ENCODE data around the gene RMC1.
A peak's percentile ranks its signal among the peaks of the same experiment; 100 is the strongest.
"Not testable (repeated sequence)": the region's sequence is repeated elsewhere in the genome, so short reads cannot be mapped to it uniquely, and the experiment has no call there.

Gene RMC1

DNA sequence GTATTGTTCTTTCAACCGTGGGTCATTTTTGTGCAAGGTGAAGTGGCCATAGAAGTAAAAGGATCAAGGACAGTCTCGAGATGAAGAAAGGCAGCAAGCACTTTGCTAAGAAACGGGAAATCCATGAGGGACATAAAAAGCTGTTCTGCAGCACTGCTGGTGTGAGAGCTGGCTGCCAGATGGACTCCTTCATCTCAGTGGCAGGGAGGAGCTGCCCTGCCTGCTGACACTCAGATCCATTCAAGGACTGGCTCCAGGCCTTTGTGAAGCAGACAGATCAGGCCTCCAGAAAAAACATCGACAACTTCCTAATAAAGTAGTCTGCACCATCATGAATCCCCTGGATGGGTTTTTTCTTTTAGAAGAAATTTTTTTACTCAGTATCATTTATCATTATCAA, 29.5 kb downstream of the RMC1 start:
- no peak for DNase-seq (ENCODE audit: low read depth)

DNA sequence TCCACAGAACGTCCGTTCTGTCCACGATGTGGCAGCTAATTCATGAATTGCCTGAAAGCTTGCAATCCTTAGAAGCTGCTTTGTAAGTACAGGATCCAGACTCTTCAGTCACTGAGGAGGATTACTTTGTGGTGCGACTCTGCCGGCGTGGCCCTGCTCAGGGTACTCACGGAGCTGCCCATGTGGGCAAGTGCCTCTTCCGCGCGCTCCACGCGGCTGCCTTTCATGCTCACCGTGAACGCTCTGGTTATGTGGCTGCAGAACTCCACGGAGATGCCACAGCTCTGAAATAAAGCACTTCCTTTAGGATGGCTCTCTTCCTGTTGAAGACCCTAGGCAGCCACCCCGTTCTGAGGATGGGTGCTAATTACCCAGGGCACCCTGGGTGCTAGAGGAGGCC, 31.0 kb downstream of the RMC1 start:
- DNase-seq (ENCODE audit: low read depth), result no peak

DNA sequence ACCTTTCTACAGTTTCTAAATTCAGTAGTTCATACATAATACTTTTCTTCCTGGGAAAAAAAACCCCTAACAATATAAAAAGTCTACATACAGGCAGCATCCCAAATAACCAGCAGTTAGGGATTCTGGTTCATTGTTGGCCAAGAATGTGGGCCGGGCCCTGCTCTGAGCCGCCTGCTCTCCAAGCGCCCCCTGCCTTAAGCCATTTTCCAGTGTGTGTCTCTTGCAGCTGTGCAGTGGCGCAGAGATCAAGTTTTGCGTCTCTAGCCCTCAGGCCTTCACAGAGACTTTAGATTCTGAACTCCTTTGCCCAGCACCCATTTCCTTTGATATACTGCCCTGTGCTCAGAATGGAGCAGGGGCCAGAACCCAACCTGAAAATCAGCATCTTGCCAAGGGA, 32.9 kb downstream of the RMC1 start:
- no peak for DNase-seq (ENCODE audit: low read depth)

DNA sequence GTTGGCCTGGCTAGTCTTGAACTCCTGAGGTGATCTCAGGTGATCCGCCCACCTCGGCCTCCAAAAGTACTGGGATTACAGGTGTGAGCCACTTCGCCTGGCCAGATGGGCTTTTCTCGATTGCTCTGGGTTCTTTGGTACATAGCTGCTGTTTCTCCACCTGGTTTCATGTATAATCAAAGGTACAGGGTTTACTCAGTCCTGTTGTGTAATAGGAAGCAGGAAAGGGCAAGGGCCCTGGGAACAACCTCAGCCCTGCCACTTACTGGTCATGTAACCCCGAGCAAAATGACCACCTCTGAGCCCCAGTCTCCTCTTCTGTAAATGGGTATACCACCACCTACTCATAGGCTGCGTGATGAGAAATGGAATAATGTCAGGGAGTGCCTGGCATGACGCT, 34.0 kb downstream of the RMC1 start:
- peak; percentile 41 for DNase-seq (ENCODE audit: low read depth)

DNA sequence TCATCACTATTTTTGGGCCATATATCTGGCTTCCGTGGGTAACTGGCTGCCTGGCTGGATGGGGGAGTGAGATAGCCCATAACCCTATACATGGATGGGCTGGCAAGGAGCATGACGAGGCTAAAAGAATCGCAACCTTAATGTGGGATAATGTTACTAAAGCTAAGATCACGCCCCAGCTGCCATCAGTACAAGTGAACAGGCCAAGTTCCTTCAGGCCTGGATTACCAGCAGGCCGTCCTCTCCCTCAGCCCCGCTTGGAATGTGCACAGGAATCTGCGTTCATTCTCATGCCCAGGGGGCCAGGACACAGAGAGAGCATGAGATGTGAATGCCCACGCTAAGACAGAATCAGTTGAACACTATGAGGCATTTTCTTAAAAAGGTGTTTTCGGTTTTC, 34.7 kb downstream of the RMC1 start:
- peak; percentile 88 for DNase-seq (ENCODE audit: low read depth)

DNA sequence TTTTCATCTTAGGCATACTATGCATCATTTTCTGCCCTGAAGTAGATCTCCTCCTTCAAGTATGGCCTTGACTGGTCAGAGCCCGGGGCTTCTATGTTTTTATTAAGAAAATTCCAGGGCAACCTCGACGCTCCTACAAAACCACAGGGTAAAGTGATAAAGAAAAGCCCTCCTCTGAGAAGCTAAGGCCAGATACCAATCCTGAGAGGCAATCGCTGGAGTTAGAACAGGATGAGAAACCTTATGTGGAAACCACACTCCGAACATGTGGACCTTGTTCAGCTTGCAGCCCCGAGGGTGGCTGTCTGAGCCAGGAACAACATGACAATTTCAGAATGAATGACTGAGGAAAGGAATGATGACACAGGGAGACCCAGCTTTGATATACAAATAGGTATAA, 35.6 kb downstream of the RMC1 start:
- DNase-seq (ENCODE audit: low read depth), result peak; percentile 98

DNA sequence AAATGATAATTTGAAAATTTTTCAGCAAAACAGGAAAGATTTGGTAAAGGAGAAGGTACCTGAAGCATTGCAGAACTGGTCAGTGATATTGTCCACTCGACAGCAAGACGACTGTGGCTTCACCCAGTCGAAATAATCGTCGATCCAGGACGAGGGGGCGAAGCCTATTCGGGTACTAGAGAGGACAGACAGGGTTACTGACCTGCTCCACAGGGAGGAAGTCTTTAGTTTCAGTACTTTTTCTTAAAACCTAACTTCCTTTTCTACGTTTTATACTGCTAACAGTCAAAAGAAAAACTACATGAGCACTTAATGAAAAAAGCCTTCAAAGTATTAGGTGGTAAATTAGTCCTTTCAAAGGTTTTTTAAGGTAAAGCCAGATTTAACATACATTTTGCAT, 36.0 kb downstream of the RMC1 start:
- no peak for DNase-seq (ENCODE audit: low read depth)

DNA sequence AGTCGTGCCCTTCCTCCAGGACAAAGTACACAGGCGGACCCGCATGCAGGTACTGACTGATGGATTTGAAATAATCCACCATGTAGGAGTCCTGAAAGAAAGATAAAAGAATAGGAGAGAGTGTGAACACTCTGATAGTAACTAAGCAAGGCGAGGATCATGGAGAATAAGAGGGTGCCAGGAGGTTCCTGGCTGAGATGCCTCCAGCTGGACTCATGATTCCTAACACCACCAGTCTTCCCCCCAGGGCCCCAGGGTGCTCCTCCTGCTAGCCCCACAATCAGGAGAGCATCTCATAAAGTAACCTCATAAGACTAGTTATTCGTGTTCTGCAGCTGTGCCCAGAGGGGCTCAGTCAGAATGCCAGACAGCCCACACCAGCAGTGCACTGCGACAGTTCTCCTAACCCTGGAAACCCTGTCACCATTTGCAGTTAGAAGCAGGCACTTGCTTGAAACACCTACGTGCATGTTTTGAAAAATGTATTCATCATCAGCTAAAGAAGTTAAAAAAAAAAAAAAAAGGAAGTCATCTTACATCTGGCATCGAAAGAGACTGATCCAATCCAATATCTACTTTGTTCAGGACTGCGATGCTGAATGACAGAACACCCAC, 36.7 kb downstream of the RMC1 start:
- DNase-seq (ENCODE audit: low read depth), result peak; percentile 40

DNA sequence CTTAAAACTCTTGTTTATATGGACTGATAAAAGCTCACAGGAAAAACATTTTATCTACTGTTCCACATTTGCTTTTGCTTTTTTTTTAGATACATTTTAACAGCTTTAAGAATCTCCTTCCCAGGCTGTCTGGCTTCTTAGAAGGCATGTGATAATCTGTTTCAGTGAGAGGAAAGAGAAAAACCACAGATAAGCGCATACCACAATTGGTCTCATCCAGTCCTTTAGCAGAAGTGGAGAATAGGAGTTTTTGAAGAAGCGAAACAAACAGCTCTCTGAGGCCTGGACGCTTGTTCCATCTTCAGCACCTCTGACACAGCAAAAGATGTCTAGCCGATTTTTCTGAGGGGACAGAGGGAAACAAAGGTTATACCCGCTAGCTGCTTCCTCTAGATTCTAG, 37.6 kb downstream of the RMC1 start:
- DNase-seq (ENCODE audit: low read depth), result peak; percentile 98

DNA sequence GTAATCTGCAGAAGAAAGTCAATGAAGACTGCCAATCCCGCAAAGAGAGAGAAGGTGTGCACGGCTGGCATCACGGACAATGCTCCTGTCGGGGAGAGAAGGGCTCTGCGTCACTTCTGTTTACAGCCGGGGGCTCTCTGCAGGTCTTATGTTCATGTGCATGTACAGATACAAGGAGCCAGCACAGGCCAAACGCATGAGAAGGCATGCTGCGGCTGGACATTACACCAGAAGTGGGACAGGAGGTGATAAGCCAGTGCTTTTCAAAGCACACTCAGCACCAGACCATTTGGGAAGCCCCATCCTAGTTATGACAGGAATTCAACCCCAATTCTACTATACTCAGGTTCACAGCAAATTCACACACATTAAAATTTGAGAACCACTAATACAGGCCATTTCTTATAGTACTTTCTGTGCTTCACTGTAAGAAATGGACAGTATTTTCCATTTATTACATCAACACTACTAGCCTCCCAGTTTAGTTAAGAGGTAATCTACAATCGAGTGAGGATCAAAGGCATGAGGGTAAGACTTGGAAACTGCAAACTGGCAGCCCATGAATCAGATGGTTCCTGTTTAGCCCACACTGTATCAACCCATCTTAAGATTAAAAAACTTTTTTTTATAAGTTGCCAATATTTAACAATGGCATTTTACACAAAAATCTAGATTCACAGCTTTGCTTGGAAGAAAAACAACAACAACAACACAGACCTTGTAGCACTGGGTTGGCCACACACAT, 38.2 kb downstream of the RMC1 start:
- DNase-seq (ENCODE audit: low read depth), result peak; percentile 90

DNA sequence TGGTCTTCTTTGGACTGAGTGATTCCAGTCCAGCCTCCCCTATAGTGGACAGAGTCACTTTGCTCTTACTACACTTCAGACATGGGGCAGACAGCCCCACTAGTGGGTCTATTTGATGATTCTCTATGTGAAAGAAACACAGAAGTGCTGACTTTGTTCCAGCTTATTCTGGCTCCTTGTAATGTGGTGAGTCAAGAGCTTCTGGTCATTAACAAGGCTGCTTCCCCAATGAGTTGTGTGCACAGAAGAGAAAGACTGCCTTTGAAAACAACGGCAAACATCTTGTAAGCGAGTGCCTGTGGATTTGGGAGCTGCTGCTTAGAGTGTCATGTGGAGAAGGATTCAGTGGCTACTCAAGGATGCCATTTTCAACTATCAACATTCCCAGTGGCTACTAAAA, 39.1 kb downstream of the RMC1 start:
- peak; percentile 81 for DNase-seq (ENCODE audit: low read depth)

DNA sequence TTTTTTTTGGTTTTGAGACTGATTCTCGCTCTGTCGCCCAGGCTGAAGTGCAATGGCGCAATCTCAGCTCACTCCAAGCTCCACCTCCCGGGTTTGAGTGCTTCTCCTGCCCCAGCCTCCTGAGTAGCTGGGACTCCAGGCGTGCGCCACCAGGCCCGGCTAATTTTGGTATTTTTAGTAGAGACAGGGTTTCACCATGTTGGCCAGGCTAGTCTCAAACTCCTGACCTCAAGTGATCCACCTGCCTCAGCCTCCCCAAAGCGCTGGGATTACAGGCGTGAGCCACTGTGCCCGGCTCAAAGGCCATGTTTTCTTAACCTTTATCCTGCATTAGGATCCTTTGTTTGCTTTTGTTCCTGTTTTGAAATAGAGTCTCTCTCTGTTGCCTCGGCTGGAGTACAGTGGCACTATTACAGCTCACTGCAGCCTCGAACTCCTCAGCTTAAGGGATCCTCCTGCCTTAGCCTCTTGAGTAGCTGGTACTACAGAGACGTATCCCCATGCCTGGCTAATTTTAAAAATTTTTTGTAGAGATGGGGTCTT, 42.0 kb downstream of the RMC1 start:
- DNase-seq (ENCODE audit: low read depth), result no peak

DNA sequence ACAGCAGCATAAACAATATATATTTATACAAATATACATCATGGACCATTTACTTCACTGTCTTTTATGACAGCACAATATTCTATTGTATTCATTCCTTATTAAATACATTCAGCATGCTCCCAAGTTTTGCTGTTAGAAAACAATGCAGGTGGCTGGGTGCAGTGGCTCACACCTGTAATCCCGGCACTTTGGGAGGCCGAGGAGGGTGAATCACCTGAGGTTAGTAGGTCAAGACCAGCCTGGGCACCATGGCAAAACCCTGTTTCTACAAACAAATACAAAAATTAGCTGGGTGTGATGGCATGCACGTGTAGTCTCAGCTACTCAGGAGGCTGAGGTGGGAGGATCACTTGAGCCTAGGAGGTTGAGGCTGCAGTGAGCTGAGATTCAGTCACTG, 44.0 kb downstream of the RMC1 start:
- no peak for DNase-seq (ENCODE audit: low read depth)

DNA sequence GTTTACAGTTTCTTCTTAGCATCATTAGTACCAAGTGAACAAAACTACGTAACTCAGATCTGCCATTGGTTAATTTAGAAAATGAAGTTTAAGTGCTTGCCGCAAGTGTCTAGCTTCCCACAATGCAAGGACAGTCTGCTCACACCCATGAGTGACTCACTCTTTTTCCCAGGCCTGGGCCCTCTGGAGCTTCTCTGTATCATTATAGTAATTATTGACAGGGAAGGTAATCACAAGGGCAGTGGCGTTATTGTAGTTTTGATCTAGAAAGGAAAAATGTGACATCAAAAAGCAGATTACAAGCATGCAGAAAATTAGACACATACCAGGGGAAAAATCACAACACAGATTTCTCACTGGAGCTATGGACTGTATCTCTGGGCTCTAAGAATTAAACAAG, 44.5 kb downstream of the RMC1 start:
- DNase-seq (ENCODE audit: low read depth), result no peak

DNA sequence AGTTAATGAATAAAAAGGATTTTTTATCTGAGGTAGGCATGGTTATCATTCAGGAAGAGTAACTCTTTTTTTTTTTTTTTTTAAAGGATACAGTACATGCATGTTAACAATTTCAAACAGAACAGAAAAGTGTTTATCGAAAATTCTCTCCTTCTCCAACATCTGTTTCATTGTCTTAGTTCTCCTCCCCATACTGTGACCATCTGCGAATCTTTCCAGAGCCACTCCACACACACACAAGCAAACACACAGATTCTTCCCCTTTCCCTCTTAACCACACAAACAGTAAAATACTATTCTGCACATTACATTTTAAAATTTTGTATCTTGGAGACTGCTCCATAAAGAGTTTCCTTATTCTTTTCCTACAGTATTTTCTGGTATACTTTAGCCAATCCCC, 45.0 kb downstream of the RMC1 start:
- no peak for DNase-seq (ENCODE audit: low read depth)

DNA sequence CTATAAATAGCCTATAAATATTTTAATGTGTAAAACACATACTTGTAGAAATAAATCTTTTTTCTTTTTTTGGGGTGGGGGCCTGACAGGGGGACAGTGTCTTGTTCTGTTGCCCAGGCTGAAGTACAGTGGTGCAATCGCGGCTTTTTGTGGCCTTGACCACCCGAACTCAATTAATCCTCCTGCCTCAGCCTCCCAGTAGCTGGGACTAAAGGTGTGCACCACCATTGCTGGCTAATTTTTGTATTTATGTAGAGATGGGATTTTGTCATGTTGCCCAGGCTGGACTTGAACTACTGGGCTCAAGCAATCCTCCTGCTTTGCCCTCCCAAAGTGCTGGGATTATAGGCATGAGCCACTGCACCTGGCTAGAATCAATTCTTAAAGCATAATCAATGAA, 45.4 kb downstream of the RMC1 start:
- no peak for DNase-seq (ENCODE audit: low read depth)

DNA sequence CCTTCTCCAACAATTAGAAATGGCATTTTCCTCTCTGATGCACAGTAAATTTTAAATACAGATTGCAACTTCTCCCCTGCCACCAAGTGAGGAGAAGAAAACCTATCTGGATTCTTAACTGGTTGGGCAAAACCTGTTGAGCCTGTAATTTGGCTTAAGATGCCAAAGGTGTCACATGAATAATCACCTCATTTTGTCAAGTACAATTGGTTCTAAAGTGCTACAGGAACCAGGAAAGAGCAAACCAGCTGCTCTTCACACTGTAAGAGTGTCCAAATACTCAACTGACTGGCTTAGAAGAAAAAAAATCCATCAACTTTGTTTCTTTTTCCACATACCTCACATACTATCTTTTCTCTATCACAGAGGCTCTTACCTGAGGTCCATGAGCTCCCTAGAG, 47.6 kb downstream of the RMC1 start:
- DNase-seq (ENCODE audit: low read depth), result no peak

DNA sequence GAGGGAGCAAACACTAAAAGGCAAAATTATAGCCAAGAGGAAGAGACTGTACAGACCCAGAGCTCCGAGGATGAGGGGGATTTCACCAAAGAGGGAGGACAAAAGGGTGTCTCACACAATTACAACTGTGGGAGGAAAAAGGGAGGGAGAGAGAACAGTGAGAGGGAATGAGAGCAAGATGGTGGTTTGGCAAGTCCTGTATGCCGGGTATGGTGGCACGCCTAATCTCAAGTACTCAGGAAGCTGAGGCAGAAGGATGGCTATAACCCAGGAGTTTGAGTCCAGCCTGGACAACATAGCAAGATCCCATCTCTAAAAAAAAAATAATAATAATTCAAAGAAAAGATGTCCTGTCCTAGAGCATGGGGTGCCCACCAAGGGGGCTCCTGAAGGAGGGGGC, 48.7 kb downstream of the RMC1 start:
- no peak for DNase-seq (ENCODE audit: low read depth)

DNA sequence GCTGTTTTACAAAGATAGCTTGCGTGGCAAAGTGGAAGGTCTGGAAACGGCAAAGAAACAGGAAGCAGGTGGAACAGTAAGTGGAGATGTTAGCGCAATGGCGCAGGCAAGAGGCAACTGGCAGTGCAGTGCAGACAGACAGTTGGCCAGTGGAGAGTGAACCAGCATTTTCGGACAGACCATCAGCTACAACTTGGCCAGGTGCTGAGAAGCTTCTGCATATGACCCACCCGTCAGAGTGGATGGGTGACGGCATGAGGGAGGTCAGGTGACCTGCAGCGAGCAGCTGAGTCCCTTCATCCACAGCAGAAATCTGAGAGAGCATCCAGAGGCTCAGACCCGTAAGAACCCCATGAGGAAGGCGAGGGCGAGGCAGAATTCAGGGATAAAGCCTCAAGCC, 49.2 kb downstream of the RMC1 start:
- no peak for DNase-seq (ENCODE audit: low read depth)

DNA sequence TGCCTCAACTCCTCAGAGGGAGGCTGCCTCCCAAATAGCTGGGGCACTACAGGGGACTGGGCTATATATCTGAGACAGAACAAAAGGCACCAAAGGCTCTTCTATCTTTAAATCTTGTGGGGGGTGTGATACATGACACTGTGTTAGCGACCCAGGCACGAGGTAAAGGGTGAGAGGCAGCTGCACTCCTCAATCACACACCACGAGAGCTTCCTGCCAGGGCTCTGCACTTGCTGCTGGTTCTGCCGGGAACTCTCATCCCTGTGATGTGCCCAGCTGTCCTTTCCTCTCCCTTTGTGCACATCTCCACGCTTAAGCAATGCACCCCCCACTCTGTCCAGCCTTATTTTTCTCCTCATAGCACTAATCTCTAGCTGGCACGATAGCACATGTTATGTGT, 50.6 kb downstream of the RMC1 start:
- no peak for DNase-seq (ENCODE audit: low read depth)

DNA sequence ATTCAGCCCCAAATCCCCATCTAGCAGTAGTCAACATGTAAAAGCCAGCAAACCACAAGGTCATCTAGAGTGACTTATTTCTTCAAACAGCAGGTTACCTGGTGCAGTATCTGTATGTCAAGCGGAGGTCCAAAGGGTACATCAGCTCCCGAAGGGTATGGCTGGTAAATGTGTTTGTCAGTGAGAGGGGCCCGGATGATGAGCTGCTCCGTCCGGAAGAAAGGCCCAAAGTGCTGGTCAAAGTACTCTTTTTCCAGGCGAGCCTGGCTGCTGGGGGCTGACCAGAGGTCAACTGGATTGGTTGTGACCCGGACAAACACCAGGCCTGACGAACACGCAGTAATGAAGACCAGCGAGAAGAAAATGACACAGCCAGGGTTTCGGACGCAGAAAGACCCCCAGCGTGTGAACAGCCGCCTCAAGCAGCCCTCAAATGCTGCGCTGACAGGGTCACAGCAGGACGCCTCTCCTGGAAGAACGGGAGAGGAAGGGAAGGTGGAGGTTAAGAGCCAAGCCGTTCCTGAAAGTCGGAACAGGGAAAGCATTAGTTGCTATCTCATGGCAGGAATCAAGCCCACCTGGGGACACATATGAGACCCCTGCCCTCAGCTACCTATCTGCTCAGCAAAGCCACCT, 53.0 kb downstream of the RMC1 start:
- no peak for DNase-seq (ENCODE audit: low read depth)

DNA sequence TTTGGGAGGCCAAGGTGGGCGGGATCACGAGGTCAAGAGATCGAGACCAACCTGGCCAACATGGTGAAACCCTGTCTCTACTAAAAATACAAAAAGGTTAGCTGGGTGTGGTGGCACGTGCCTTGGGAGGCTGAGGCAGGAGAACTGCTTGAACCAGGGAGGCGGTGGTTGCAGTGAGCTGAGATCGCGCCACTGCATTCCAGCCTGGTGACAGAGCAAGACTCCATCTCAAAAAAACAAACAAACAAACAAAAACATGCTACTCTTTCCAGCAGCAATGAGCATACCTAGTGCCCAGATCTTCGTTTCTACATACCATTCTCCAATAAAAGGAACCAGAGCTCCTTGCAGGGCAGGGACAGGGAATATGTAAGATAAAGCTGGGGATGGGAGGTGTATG, 54.2 kb downstream of the RMC1 start:
- DNase-seq (ENCODE audit: low read depth), result not testable (repeated sequence)

DNA sequence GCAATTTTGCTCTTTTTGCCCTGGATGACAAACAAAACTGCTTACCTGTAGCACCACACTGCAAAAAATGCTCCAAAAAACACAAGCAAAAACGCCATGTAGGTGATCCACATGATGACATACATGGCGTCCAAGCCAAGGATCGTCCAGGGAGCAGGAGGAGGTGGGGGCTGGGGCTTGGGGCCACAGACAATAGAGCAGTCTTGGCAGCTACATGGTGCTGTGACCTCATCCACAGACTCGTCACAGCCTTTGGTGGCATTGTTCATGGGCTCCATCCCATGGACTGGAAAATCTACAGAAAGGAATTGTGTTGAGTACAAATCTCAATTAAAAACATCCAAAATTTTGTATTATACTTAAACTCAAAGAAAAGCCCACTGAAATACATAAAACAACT, 56.9 kb downstream of the RMC1 start:
- no peak for DNase-seq (ENCODE audit: low read depth)

All from amniotic epithelial cell (primary cell).